HG02840 (cell line): Measurements from ENCODE around the gene ZNF846.
"Not testable (repeated sequence)": the region's sequence is repeated elsewhere in the genome, so short reads cannot be mapped to it uniquely, and the experiment has no call there.

Experiments
- ATAC-seq: cut with Tn5 transposase; IDR thresholded peaks from one replicate; pipeline ENCODE4 v1.9.1; 2021; ENCODE audit warnings: mild to moderate bottlenecking, moderate library complexity, moderate number of reproducible peaks; ENCODE audit not compliant: unreplicated experiment, low FRiP score

ZNF846 gene

DNA sequence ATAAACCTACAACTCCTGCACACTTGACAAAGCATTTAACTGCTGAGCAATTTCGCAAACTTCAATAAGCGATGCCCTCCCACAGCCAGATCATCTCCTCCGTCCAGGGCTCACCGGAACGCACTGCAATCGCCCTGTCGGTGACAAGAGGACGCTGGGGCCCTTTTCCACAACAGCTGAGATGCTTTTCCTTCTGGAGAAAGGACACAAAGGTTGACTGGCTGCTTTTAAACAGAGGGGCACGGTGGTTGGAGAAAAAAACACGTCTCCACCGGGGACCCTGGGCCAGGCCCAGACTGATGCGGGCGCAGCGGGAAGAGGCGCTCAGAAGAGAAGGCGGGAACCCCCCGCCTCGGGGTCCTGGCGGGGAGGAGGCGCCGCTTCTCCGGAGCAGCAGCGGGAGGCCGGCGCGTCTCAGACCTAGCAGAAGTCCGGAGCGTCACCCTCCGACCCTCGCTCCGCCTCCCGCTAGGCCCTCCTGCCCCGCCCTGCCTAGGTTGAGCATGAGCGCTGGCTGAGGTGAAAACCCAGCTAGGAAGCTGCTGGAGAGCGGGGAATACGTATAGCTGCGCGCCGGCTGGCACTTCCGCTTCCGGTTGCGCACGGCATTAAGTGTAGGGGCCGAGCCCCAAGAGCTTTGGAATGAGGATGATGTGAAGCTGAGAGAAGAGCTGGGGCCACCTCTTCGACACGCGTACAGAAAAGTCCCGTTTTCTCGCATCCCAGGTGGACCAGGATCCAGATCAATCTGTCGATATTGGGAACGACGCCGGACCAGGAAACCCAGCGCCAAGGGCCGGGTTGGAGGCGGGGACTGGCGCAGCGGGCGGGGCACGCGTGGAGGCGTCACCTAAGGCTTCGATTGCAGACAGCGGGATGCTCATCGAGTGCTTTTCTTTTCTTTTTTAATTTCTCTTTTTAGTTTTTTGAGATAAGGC is at the start of gene ZNF846:
Gene ZNF846 (minus strand): TSS at position 564 of the 938 bp plus-strand sequence. CDS start 3,788 bp downstream, outside the sequence.
- ATAC-seq = peak; percentile 93

DNA sequence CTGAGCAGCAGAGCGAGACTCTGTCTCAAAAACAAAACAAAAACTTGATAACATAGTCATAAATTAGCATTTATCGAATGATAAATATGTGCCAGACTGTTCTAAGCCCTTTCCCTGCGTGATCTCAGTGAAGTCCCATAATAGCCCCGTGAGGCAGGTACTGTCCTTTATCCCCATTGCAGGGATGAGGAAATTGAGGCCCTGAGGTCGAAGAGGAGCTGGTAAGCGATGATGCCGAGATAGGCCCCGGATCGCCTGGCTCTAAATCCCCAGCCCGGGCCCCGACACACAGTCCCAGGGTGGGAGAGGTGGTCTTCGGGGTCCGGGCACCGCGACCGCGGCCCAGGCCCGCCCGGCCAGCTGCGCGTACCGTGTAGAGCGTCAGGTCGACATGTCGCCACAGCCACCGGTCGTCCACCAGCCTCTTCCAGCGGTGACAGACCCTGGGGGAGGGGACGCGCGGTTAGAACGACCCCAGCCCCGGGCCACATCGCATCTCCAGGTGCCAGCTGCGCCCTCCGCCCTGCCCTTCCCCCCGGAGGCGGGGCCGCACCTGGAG is 49.7 kb upstream of the ZNF846 start:
- ATAC-seq = no peak

DNA sequence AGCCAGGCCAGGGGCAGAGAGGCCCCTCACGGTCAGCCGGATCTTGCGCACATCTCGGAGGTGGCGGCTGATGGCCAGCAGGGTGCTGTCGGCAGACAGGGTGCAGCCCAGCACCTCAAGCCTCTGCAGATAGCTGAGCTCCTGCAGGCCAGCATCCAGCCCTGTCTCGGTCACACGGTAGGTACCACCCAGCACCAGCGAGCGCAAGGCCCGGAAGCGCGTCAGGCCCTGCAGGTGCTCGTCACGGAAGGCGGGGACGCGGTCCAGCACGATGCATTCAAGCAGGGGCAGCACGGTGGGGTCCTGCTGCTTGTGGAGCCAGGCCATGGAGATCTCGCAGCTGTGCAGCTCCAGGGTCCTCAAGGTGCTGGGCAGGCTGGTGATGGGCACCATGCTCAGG is 42.6 kb upstream of the ZNF846 start:
- ATAC-seq = no peak

DNA sequence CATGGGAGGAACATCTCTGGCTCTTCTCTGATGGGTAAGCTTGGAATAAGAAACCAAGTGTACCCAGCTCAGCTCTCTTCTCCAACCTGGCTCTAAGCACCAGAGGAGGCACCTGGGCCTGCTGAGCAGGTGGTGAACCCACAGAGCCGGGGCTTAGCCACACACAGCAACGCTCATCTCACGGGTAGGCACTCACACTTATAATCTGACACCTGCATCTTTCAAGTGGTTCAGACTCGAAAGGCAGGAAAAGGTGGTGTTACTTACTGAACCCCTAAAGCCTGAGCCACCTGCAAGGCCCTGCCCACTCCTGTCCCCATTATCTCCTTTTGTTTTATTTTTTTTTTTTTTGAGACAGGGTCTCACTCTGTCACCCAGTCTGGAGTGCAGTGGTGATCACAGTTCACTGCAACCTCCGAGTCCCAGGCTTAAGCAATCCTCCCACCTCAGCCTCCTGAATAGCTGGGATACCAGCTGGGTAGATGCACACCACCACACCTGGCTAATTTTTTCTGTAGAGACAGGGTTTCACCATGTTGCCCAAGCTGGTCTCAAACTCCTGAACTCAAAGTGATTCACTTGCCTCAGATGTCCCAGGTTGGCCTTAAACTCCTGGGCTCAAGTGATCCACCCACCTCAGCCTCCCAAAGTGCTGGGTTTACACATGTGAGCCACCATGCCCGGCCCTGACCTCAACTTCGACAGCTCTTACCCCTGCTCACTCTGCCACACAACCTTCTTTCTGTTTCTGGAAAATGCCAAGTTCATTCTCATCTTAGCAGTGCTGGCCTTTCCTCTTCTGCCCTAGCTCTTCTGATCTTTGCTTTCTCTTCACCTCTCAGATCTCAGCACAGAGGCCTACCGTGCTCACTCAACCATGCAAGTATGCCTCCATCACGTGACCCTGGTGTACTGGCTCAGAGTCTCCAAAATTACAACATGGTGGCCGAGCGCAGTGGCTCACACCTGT is 40.6 kb upstream of the ZNF846 start:
- no peak for ATAC-seq

DNA sequence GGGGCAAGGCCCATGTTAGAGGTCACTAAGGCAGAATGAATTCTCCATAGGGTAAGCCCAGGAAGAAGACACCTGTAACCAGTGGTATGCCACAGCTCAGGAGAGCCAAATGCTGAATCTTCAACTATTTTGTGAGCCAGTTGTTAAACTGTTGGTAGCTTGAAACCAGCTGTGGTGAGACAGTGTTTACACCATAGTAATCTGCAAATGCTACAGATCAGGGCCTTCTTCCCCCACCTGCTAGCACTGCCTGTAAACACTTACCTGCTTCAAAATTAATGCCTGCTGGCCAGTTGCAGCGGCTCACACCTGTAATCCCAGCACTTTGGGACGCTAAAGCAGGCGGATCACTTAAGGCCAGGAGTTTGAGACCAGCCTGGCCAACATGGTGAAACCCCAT is 38.3 kb upstream of the ZNF846 start:
- ATAC-seq = no peak

DNA sequence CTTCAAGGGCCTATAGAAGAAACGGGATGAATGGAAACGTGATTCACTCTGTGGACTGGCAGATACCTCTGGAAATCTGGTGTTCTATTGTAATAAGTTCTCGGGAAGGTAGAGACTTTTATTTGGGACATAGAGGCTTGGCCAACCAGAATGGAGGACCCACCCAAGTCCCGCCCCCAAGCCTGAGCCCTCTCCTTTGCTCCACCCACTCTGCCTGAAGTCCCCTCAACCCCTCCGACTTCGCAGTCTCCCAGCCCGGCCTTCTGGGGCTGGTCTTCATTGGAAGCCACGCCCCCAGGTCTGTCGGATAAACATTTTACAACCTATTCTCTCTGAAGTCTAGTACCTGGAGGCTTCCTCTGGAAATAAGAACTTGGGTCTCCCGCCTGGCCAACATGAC is 33.4 kb upstream of the ZNF846 start:
- ATAC-seq = no peak

DNA sequence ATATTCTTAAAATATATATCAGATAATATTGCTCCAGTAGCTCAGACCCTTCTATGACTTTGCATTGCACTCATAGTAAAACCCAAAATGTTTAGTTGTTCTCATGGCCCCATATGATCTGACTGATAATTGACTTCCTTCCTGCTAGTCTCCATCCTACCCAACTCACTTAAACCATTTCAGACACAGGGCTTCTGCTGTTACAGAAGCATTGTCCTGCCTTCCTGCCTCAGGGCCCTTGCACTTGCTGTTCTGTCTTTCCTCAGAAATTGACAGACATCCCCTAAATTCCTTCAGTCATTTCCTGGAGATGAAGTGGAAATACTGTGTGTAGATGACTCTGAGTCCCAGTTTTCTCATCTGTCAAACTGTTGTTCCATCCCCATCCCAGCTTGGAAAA is 30.6 kb upstream of the ZNF846 start:
- no peak for ATAC-seq

DNA sequence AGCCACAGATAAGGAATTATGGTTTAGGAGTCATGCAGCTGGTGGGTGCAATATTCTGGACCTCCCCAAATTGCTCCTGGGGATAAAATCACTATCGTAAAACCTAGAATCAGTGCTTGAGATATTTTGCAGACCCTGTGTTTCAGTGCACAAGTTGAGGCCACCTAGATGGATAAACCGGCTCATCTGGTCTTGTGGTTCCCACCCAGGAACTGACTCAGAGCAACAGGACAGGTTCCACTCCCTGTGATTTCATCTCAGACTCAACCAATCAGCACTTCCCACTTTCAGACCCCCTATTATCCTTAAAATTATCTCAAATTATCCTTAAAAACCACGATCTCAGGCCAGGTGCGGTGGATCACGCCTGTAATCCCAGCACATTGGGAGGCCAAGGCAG is 29.3 kb upstream of the ZNF846 start:
- no peak for ATAC-seq

DNA sequence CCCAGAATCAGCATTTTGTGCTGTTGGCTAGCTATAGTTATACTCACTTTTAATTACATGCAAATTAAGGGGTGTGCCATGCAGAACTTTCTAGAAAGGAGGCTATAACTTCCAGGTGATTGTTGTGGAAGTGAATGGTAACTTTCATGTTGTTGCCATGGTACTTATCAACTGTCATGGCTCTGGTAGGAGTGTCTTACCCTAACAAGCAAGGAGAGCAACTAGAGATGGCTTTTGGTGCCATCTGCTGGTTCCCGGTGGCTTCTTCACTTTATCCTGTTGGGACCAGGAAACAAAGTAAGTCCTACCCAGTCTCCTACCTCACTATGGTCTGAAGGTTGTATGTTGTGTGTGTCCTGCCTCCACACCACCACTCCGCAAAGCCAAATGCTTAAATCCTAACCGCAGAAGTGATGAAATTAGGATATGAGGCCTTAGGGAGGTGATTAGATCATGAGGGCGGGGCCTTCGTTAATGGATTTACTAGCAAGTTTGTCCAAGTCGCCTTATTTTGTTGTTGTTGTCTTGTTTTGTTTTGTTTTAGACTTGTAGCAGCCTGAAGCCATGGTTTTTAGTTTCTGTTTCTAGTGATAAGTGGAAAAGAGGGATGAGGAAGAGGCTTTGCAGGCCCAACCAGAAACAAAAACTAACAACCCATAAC is 27.7 kb upstream of the ZNF846 start:
- ATAC-seq = no peak

DNA sequence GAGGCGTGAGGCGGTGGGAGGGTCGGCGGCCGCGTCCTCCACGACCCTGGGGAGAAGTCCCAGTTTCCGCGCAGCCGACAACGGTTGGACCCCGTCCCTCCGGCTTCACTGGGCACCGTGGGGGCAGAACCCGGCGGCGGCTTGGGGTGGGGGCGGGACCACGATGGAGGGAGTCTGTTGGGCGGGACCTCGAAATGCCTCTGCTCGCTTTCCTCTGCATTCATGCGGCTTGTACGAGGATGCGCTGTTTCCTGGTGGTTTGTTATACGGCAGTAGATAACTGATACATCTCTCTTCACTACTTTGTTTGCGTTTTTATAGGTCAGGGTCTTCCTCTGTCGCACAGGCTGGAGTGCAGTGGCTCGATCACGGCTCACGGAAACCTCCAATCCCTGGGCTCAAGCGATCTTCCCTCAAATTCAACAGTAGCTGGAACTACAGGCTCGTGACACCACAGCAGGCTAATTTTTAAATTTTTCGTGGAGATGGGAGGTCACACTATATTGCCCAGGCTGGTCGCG is 24.6 kb upstream of the ZNF846 start:
- ATAC-seq = no peak

DNA sequence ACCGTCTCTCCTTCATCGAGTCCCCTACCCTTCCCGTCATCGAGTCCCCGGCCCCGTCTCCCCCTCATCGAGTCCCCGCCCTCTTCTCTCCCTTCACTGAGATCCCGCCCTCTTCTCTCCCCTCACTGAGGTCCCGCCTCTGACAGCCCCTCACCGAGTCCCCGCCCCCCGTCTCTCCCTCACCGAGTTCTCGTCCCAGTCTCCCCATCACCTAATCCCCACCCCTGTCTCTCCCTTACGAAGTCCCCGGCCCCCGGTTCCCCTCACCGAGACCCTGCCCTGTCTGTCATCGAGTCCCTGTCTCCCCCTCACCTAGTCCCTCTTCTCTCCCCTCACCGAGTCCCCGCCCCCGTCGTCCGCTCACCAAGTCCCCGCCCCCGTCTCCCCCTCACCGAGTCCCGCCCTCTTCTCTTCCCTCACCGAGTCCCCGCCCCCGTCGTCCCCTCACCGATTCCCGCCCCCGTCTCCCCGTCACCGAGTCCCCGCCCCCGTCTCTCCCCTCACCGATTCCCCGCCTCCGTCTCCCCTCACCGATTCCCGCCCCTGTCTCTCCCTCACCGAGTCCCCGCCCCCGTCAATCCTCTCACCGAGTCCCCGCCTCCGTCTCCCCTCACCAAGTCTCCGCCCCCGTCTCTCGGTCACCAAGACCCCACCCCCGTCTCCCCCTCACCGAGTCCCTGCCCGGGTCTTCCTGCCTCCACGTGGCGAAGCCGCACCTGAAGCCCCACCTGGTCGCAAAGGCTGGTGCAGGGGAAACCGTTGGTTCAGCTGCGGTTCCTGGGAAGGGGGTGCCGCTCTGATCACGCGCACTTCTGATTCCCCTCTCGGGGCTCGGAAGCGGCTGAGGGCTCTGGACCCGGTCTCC is 23.9 kb upstream of the ZNF846 start:
- no peak for ATAC-seq

DNA sequence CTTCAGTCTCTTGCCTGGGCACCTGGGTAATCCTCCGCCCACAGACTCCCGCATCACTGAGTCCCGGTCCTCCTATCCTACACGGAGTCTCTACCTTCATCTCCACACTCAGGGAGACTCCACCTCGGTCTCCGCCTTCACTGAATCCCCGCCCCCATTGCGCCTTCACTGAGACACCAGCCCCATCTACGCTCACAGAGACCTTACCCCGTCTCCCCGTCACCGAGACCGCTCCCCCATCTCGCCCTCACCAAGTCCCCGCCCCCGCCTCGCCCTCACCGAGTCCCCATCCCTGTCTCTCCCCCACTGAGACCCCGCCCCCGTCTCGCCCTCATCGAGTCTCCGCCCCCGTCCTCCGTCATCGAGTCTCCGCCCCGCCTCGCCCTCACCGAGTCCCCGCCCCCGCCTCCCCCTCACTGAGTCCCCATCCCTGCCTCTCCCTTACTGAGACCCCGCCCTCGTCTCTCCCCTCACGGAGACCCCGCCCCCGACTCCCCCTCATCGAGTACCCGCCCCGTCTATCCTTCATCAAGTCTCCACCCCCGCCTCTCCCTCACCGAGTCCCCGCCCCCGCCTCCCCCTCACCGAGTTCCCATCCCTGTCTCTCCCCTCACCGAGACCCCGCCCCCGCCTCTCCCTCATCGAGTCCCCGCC is 23.1 kb upstream of the ZNF846 start:
- ATAC-seq = no peak

DNA sequence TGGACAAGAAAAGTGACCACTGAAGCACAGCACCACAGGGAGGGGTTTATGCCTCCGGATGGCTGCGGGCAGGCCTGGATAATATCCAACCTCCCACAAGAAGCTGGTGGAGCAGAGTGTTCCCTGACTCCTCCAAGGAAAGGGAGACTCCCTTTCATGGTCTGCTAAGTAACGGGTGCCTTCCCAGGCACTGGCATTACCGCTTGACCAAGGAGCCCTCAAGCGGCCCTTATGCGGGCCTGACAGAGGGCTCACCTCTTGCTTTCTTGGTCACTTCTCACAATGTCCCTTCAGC is 22.5 kb upstream of the ZNF846 start:
- ATAC-seq = not testable (repeated sequence)

DNA sequence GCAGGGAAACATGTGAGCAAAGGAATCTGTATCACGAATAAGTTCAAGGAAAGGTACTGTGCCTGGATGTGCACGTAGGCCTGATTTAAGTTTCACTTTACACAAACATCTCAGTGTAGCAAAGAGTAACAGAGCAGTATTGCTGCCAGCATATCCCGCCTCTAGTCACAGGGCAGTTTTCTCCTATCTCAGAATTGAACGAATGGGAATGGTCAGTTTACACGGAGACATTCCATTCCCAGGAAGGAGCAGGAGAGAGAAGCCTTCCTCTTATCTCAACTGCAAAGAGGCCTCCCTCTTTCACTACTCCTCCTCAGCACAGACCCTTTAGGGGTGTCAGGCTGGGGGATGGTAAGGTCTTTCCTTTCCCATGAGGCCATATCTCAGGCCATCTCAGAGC is 21.0 kb upstream of the ZNF846 start:
- not testable (repeated sequence) for ATAC-seq

DNA sequence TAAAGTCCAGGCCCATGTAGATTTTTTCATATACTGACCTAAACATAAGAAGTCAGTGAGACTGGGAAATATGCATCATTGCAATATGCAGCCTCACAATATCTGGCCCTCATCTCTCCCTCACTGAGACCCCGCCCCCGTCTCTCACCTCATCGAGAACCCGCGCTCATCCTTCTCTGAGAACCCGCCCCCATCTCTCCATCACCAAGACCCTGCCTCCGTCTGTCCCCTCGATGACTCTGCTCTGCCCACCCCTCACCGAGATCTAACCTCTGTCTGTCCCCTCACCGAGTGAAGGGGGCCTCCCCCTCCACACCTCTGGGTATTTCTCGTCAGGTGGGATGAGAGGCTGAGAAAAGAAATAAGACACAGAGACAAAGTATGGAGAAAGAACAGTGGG is 20.5 kb upstream of the ZNF846 start:
- no peak for ATAC-seq

DNA sequence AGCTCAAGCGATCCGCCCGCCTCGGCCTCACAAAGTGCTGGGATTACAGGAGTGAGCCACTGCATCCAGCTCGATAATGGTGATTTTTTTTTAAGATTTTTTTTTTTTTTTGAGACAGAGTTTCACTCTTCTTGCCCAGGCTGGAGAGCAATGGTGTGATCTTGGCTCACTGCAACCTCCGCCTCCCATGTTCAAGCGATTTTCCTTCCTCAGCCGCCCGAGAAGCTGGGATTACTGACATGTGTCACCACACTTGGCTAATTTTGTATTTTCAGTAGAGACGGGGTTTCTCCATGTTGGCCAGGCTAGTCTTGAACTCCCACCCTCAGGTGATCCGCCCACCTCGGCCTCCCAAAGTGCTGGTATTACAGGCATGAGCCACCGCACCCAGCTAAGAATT is 20.1 kb upstream of the ZNF846 start:
- not testable (repeated sequence) for ATAC-seq

DNA sequence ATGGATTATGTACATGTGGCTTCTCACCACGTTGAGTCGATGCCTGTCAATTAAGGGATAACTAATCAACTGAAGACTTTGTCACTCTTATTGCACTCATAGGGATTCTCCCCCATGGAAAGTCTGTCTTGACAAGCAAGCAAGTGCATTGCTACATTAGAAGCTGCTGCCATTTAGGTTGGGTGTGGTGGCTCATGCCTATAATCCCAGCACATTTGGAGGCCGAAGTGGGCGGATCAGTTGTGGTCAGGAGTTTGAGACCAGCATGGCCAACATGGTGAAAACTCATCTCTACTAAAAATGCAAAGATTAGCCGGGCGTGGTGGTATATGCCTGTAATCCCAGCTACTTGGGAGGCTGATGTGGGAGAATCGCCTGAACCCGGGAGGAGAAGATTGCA is 18.3 kb upstream of the ZNF846 start:
- no peak for ATAC-seq

DNA sequence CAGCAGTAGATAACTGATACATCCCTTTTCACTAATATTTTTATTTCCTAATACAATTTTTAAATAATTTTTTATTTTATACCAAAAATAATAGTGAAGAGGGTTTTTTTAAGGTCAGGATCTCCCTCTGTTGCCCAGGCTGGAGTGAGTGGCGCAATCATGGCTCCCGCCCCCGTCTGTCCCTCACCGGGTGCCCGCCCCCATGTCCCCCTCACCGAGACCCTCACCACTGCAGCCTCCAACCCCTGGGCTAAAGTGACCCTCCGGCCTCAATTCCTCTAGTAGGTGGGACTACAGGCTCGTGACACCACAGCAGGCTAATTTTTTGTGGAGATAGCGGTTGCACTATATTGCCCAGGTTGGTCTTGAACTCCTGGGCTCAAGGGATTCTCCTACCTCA is 17.8 kb upstream of the ZNF846 start:
- ATAC-seq = no peak
